ENCODE data around the gene AGAP1.

AGAP1 gene

GRCh38 chr2:235566415-235566814, 72.6 kb downstream of the AGAP1 start:
- no peak for DNase-seq (ENCODE audit: low read depth in 1 of 2, low spot score in 1 of 2)

- DNase-seq (ENCODE audit: low read depth in 1 of 2, low spot score in 1 of 2): no peak
Measured at GRCh38 chr2:235566931-235567495, 73.2 kb downstream of the AGAP1 start.

- DNase-seq (ENCODE audit: low read depth in 1 of 2, low spot score in 1 of 2): no peak
Measured at GRCh38 chr2:235567842-235568241, 74.0 kb downstream of the AGAP1 start.

GRCh38 chr2:235568431-235568830, 74.6 kb downstream of the AGAP1 start:
- no peak for DNase-seq (ENCODE audit: low read depth in 1 of 2, low spot score in 1 of 2)

- DNase-seq (ENCODE audit: low read depth in 1 of 2, low spot score in 1 of 2): no peak
Measured at GRCh38 chr2:235569837-235570236, 76.0 kb downstream of the AGAP1 start.

GRCh38 chr2:235570256-235570655, 76.4 kb downstream of the AGAP1 start:
- DNase-seq (ENCODE audit: low read depth in 1 of 2, low spot score in 1 of 2): no peak

- no peak for DNase-seq (ENCODE audit: low read depth in 1 of 2, low spot score in 1 of 2)
Measured at GRCh38 chr2:235570966-235571692, 77.3 kb downstream of the AGAP1 start.

GRCh38 chr2:235572592-235572991, 78.7 kb downstream of the AGAP1 start:
- DNase-seq (ENCODE audit: low read depth in 1 of 2, low spot score in 1 of 2): no peak

- no peak for DNase-seq (ENCODE audit: low read depth in 1 of 2, low spot score in 1 of 2)
Measured at GRCh38 chr2:235573331-235574221, 79.7 kb downstream of the AGAP1 start.

- DNase-seq (ENCODE audit: low read depth in 1 of 2, low spot score in 1 of 2): no peak
Measured at GRCh38 chr2:235575431-235575830, 81.6 kb downstream of the AGAP1 start.

GRCh38 chr2:235575904-235576303, 82.1 kb downstream of the AGAP1 start:
- no peak for DNase-seq (ENCODE audit: low read depth in 1 of 2, low spot score in 1 of 2)

GRCh38 chr2:235576337-235576910, 82.6 kb downstream of the AGAP1 start:
- no peak for DNase-seq (ENCODE audit: low read depth in 1 of 2, low spot score in 1 of 2)

GRCh38 chr2:235577404-235578330, 83.8 kb downstream of the AGAP1 start:
- no peak for DNase-seq (ENCODE audit: low read depth in 1 of 2, low spot score in 1 of 2)

- DNase-seq (ENCODE audit: low read depth in 1 of 2, low spot score in 1 of 2): no peak
Measured at GRCh38 chr2:235579128-235579527, 85.3 kb downstream of the AGAP1 start.

GRCh38 chr2:235580426-235581157, 86.7 kb downstream of the AGAP1 start:
- DNase-seq (ENCODE audit: low read depth in 1 of 2, low spot score in 1 of 2): no peak

- DNase-seq (ENCODE audit: low read depth in 1 of 2, low spot score in 1 of 2): no peak
Measured at GRCh38 chr2:235582081-235582686, 88.3 kb downstream of the AGAP1 start.

GRCh38 chr2:235582729-235583128, 88.9 kb downstream of the AGAP1 start:
- no peak for DNase-seq (ENCODE audit: low read depth in 1 of 2, low spot score in 1 of 2)

- DNase-seq (ENCODE audit: low read depth in 1 of 2, low spot score in 1 of 2): no peak
Measured at GRCh38 chr2:235583144-235583543, 89.3 kb downstream of the AGAP1 start.

- no peak for DNase-seq (ENCODE audit: low read depth in 1 of 2, low spot score in 1 of 2)
Measured at GRCh38 chr2:235583925-235584637, 90.2 kb downstream of the AGAP1 start.
